HG02642 (cell line): Measurements from ENCODE around the gene EFCAB6.

Experiments
- ATAC-seq: cut with Tn5 transposase; IDR thresholded peaks from one replicate; pipeline ENCODE4 v1.9.1; 2021; ENCODE audit warnings: mild to moderate bottlenecking; ENCODE audit not compliant: unreplicated experiment, poor library complexity

The EFCAB6 gene

GRCh38 chr22:43819421-43819921, 7.4 kb upstream of the EFCAB6 start:
- no peak for ATAC-seq

DNA sequence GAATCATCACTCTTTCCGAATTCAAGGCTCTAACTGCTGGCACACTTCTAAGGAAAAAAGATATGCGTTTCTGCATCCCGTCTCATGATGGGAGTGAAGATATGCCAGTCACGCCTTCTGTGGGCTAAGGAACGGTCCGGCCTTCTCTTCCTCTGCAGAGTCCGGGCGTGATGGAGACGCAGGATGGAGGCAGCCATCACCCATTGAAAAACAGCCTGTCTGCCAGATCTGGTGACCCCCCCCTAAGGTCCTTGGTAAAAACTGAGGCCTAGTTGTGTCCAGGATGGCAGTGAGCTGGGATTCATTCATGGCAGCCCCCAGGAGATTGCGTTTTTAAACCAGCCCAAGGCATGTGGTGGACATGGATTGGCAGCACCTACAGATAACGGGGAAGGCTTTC, 6.9 kb upstream of the EFCAB6 start:
- ATAC-seq, result no peak

GRCh38 chr22:43817402-43817801, 5.3 kb upstream of the EFCAB6 start:
- no peak for ATAC-seq

- no peak for ATAC-seq
Observed at GRCh38 chr22:43814264-43814663, 2.2 kb upstream of the EFCAB6 start.

DNA sequence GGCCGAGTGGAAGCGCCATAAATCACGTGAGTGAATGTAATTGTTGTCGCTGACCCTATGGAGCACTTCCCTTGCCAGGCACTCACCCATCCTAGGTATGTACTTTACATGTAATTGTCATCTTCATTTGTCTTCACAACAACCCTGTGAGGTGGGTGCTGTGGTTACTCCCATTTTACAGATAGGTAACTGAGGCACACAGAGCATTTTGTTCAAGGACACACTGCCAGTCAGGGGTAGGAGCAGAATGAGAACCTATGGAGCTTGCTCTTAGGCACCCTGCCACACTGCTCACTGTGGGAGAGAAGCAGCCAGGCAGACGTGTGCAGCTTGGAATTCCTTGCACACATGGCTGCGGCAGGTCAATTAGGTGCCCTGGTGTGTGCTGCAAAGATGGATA, 785 bp upstream of the EFCAB6 start:
- no peak for ATAC-seq

GRCh38 chr22:43811777-43812148, 342 bp downstream of the EFCAB6 start:
- ATAC-seq, result peak; percentile 22

DNA sequence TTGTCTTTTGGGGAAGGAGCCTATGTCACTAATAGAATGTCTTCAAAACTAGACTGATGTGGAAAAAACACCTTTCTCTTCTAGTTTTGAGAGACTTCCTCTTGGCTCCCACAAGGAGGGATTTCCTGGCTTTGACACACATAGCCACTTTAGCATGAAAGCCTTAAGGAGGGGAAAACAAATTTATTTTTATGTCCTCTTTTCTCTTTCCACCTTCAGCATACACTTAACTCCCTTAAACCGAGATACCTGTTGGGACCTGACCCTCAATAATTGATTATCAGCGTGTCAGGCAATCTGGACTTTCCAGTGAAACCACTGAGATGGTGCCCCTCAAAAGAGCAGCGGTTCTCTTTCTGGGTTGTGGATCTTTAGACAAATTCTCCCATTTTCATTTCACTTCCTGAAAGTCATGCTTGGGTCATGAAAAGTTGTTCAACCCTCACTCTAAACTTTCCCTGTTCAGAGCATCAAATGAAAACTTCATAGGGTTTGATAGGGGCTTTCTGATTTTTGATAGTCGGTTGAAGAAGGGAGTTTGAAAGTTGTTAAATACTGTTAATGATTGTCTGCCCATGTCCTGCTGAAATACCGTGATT, 9.1 kb downstream of the EFCAB6 start:
- no peak for ATAC-seq

DNA sequence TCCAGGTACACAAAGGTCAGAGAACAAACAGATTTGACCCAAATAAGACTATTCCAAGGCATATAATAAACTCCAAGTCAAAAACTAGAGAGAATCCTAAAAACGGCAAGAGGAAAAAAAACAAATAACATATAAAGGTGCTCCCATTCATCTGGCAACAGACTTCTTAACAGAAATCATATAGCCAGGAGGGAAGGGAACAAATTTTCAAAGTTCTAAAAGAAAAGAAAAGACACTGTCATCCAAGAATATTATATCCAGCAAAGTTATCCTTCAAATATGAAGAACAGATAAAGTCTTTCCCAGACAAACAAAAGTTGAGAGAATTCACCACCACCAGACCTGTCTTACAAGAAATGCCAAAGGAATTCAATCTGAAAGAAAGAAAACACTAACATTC, 11.1 kb downstream of the EFCAB6 start:
- ATAC-seq, result no peak

GRCh38 chr22:43798492-43798891, 13.6 kb downstream of the EFCAB6 start:
- peak; percentile 45 for ATAC-seq

- ATAC-seq, result no peak
Observed at GRCh38 chr22:43796567-43796966, 15.5 kb downstream of the EFCAB6 start.

GRCh38 chr22:43795320-43795719, 16.8 kb downstream of the EFCAB6 start:
- no peak for ATAC-seq

DNA sequence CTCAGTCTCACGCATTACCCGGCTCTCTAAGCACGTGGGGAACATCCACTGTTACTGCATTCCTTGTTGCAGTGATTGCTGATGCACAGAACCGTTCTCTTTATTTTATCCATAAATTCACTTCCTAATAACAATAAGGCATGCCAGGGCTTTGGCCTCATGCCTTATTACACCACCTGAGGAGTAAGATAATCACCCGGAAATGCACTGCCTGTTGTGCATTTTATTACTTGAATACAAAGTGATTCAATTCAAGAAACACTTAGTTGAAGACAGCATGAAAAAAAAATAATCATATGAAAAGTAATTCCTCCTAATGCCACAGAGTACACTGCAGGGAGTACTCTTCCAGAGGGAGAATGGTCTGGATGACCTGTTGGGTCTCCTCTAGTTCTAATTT, 19.2 kb downstream of the EFCAB6 start:
- ATAC-seq, result no peak

DNA sequence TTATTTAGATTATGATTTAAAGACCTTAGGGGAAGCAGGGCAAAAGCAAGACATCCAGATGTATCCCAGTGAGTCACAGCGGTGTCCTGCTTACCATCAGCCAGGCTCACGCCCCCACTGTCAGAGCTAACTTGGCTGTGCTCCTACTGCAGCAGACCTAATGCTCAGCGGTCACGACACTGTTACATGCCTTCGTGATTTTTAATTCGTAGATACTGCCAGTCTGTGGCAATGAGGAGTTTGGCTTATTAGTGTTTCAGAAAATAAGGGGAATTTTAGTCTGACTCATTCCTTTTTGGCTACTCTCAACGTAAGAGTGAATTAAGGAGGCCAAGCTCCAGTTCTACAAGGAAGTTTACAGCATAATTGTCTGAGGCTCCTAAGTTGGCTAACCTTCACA, 22.7 kb downstream of the EFCAB6 start:
- ATAC-seq, result no peak

- ATAC-seq, result no peak
Observed at GRCh38 chr22:43783777-43784176, 28.3 kb downstream of the EFCAB6 start.

GRCh38 chr22:43782448-43782847, 29.7 kb downstream of the EFCAB6 start:
- no peak for ATAC-seq

DNA sequence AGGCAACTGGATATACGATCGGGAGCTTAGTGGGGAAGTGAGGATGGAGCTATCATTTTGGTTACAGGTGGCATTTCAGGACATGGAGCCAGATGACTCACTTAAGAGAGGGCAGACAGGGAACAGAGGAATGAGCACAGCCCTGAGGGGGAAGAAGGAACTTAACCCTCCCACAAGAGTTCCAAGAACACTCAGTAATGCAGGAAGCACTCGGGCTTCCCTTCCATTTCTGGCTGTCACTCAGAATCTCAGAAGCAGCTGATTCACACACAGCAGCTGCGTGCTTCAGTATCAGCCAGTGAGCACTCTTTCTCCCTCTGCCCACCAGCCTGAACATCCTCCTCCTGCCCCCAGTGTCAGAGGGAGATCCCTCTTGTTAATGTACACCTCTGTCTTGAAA, 34.8 kb downstream of the EFCAB6 start:
- no peak for ATAC-seq

DNA sequence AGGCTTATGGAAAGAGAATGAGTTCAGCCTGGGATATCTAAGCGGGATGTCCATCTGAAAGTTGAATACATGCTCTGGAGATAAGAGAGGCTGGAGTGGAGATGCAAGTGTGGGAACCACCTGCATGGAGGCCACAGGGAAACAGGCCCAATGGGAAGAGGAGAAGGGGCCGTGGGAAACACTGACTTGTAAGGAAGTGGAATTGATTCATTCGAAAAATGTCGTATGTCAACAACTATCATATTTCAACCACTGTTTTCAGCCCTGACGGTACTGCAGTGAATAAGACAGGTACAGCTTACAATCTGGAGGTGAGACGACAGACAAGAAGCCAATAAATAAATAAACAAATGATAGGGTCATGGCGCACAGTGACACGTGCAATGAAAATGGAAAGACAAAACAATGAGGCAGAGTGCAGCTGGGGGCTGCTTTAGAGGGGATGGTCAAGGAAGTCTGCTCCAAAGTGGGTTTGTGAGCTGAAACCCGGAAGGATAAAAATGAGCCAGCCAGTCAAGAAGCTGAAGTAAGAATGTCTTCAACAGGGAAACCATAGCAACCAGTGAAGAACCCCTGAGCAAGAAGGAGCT, 35.9 kb downstream of the EFCAB6 start:
- ATAC-seq, result no peak

DNA sequence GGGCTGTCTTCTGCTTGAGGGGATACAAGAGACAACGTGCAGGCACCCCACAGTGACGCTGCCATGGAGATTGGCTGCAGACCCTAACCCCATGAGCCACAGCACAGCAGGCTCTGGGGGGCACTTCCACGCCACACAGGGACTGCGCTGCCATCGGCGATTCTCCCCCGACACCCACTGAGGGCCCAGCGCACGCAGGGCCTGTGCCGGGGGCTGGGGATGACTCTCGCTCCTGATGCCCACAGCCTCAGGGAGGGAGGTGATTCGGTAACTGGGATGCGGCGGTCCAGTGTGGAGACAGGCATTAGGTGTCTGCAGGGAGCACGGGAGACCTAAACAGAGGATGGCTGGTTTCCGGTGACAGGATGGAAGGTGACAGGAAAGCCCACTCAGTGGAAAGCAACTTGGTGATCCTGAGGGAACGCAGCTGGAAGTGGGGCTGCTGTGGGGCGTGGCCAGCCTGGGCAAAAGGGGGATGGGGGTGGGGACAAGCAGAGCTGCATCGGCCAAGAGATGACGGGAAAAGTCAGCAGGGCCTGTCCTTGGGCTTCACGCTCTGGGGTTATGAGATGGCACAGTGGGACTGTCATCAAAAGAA, 37.7 kb downstream of the EFCAB6 start:
- no peak for ATAC-seq

- ATAC-seq, result no peak
Observed at GRCh38 chr22:43772831-43773230, 39.3 kb downstream of the EFCAB6 start.

DNA sequence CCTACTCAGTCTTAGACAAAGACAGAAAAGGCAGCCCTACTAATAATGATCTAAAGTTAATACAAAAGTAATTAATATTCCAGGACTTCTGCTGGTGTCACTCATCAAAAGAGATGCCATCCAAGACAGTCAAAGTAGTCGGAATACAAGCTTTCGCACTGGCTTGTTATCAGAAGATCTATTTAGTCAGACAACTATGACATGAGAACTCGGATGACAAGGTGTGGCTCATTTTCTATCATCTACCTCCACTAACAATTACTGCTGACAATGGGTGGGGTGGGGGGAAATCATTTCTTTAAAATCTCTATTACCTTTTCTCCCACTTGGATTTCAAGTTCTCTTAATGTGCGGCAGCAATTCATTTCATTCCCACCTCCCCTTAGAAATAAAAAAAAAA, 56.7 kb downstream of the EFCAB6 start:
- no peak for ATAC-seq

DNA sequence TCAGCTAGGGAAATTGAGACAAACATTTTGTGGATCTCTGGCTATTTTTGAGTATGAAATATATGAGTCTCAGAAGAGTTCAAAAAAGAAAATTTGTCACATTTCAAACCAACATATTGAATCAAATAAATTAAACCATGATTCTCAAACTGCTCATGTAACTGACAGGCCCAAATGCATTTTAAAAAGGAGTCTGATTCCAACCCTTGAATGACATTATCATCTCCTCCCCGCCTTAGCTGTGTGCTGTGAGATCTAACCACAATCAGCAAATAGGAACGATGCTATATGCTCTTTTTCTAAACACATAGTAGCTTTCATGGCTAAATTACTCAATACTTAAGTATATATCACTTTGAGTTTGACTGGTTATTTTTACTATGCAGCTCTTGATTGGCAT, 57.1 kb downstream of the EFCAB6 start:
- no peak for ATAC-seq

DNA sequence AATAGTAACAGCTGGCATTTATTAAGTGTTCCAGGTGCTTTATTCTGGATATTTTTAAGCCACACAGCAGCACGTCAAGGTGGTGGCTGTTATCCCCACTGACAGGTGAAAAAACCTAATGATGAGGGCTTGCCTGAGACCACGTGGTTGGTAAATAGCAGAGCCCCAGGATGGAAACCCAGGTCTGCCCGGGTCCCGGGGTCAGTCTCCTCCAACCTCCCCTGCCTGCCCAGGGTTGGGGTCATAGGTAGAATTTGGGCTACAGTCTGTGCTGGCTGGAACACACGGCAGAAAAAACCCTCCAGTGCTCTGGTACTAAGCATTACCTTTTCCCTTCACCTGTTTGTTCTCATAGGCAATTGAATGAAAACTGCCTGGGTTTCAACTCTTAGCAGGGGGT, 57.9 kb downstream of the EFCAB6 start:
- ATAC-seq, result no peak
